DOHH2 (cell line): ENCODE results near the gene PTGER2.

Experiments used
- EZH2phosphoT487 ChIP-seq: fragments of 200-600 bp; sonication (generic); IDR thresholded peaks from 2 replicates; pipeline ENCODE4 v1.6.1; 2017; ENCODE audit warnings: borderline replicate concordance, mild to moderate bottlenecking, antibody characterized with exemption, low read length, moderate library complexity, mixed read lengths
- TF ChIP-seq, protein P1 (sequence below): fragments of 200-600 bp; sonication (generic); IDR thresholded peaks from one replicate; pipeline ENCODE4 v1.5.1; 2014; ENCODE audit warnings: antibody characterized with exemption, mild to moderate bottlenecking, low read depth, low read length; ENCODE audit not compliant: poor library complexity, severe bottlenecking

- TF ChIP-seq, protein P1, sequence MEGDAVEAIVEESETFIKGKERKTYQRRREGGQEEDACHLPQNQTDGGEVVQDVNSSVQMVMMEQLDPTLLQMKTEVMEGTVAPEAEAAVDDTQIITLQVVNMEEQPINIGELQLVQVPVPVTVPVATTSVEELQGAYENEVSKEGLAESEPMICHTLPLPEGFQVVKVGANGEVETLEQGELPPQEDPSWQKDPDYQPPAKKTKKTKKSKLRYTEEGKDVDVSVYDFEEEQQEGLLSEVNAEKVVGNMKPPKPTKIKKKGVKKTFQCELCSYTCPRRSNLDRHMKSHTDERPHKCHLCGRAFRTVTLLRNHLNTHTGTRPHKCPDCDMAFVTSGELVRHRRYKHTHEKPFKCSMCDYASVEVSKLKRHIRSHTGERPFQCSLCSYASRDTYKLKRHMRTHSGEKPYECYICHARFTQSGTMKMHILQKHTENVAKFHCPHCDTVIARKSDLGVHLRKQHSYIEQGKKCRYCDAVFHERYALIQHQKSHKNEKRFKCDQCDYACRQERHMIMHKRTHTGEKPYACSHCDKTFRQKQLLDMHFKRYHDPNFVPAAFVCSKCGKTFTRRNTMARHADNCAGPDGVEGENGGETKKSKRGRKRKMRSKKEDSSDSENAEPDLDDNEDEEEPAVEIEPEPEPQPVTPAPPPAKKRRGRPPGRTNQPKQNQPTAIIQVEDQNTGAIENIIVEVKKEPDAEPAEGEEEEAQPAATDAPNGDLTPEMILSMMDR = no peak
- no peak for TF ChIP-seq EZH2phosphoT487
Observed at GRCh38 chr14:52313462-52313861, 650 bp upstream of the PTGER2 start.
